ENCODE results near the gene FBXL15.

Gene FBXL15

DNA sequence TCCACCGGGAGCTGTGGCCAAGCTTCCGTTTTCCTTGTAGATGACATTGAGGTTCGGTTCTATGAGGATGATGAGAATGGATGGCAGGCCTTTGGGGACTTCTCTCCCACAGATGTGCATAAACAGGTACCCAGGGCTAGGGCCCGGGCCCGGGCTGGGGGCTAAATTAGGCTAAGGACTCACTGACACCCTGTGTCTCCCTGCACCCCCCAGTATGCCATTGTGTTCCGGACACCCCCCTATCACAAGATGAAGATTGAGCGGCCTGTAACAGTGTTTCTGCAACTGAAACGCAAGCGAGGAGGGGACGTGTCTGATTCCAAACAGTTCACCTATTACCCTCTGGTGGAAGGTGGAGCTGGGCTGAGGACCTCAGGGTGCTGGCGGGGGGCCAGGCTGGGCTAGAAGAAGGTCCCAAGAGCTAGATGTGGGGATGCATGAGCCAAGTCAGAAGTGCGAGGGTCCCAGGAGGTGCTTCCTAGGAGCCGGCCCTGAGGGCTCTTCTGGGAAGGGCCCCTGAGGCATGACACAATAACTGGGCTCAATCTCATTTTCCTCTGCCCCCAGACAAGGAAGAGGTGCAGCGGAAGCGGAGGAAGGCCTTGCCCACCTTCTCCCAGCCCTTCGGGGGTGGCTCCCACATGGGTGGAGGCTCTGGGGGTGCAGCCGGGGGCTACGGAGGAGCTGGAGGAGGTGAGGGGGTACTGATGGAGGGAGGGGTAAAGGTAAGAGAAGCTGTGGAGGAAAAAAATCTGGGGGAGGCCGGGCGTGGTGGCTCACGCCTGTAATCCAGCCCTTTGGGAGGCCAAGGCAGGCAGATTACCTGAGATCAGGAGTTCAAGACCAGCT lies 22.2 kb upstream of the FBXL15 start:
- TF ChIP-seq, protein P1, sequence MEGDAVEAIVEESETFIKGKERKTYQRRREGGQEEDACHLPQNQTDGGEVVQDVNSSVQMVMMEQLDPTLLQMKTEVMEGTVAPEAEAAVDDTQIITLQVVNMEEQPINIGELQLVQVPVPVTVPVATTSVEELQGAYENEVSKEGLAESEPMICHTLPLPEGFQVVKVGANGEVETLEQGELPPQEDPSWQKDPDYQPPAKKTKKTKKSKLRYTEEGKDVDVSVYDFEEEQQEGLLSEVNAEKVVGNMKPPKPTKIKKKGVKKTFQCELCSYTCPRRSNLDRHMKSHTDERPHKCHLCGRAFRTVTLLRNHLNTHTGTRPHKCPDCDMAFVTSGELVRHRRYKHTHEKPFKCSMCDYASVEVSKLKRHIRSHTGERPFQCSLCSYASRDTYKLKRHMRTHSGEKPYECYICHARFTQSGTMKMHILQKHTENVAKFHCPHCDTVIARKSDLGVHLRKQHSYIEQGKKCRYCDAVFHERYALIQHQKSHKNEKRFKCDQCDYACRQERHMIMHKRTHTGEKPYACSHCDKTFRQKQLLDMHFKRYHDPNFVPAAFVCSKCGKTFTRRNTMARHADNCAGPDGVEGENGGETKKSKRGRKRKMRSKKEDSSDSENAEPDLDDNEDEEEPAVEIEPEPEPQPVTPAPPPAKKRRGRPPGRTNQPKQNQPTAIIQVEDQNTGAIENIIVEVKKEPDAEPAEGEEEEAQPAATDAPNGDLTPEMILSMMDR (conservative IDR thresholded peaks at IDR 0.05; ENCODE audit: low read depth, low read length), result no peak
- no peak for DNase-seq (ENCODE audit: low read depth)
- H3K4me3 ChIP-seq (ENCODE audit: low read depth, low read length), result no peak overlapping the region

DNA sequence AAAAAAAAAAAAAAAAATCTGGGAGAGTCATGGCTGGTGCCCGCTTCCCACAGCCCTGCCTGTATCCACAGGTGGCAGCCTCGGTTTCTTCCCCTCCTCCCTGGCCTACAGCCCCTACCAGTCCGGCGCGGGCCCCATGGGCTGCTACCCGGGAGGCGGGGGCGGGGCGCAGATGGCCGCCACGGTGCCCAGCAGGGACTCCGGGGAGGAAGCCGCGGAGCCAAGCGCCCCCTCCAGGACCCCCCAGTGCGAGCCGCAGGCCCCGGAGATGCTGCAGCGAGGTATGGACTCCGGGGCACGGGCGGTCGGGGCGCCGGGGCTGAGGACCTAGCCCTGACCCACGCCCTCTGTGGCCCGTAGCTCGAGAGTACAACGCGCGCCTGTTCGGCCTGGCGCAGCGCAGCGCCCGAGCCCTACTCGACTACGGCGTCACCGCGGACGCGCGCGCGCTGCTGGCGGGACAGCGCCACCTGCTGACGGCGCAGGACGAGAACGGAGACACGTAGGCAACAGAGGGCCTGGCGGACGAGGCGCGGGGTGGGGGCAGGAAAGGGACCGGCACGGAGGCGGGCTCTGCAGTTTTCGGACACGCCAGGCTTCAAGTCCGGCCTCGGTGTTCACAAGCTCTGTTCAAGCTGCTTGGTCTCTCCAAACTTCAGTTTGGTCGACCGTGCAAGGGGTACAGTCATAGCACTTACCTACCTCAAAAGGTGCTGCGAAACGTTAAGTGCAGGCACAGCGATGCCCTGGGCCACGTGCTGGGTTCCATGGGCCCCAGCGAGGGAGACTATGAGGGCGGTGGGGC lies 21.2 kb upstream of the FBXL15 start:
- peak; percentile 89 for DNase-seq (ENCODE audit: low read depth)
- peak overlapping the region; percentile 66 for H3K4me3 ChIP-seq (ENCODE audit: low read depth, low read length)
- TF ChIP-seq, protein P1 (conservative IDR thresholded peaks at IDR 0.05; ENCODE audit: low read depth, low read length), result peak; percentile 71

DNA sequence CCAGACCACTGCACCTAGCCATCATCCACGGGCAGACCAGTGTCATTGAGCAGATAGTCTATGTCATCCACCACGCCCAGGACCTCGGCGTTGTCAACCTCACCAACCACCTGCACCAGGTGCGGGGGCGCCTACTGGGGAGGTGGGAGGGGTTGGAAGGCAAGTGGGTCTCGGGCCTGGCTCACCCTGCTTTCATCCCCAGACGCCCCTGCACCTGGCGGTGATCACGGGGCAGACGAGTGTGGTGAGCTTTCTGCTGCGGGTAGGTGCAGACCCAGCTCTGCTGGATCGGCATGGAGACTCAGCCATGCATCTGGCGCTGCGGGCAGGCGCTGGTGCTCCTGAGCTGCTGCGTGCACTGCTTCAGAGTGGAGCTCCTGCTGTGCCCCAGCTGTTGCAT lies 20.6 kb upstream of the FBXL15 start:
- TF ChIP-seq, protein P1 (conservative IDR thresholded peaks at IDR 0.05; ENCODE audit: low read depth, low read length), result no peak
- no peak for DNase-seq (ENCODE audit: low read depth)
- peak overlapping the region; percentile 66 for H3K4me3 ChIP-seq (ENCODE audit: low read depth, low read length)

DNA sequence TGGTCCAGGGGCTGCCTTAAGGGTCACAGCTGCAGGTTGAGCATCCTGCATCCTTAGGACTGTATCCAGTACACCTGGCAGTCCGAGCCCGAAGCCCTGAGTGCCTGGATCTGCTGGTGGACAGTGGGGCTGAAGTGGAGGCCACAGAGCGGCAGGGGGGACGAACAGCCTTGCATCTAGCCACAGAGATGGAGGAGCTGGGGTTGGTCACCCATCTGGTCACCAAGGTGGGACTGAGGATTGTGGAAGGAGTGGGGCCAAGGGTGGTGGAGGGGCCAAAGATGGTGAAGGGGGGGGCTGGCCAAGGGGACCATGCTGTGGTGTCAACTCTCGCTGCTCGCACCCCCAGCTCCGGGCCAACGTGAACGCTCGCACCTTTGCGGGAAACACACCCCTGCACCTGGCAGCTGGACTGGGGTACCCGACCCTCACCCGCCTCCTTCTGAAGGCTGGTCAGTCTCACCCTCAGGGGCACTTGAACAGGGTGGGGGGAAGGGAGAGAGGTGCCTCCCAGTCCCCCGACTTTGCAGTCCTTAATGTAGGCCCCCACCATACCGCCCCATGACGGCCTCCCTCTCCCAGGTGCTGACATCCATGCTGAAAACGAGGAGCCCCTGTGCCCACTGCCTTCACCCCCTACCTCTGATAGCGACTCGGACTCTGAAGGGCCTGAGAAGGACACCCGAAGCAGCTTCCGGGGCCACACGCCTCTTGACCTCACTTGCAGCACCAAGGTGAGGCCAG lies 19.9 kb upstream of the FBXL15 start:
- DNase-seq (ENCODE audit: low read depth), result no peak
- TF ChIP-seq, protein P1 (conservative IDR thresholded peaks at IDR 0.05; ENCODE audit: low read depth, low read length), result no peak
- H3K4me3 ChIP-seq (ENCODE audit: low read depth, low read length), result no peak overlapping the region

DNA sequence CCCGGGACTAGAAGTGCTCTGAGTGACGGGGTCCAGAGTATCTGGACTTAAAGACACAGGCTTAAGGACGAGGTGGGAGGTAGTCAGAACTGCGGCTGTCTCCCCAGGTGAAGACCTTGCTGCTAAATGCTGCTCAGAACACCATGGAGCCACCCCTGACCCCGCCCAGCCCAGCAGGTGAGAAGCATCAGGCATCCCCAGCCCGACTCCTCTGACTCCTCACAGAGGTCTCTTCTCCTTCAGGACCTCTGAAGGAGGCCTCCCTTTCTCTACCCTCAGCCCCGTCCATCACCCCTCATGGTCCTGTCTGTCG lies 19.3 kb upstream of the FBXL15 start:
- TF ChIP-seq, protein P1 (conservative IDR thresholded peaks at IDR 0.05; ENCODE audit: low read depth, low read length), result no peak
- no peak for DNase-seq (ENCODE audit: low read depth)
- H3K4me3 ChIP-seq (ENCODE audit: low read depth, low read length), result no peak overlapping the region

DNA sequence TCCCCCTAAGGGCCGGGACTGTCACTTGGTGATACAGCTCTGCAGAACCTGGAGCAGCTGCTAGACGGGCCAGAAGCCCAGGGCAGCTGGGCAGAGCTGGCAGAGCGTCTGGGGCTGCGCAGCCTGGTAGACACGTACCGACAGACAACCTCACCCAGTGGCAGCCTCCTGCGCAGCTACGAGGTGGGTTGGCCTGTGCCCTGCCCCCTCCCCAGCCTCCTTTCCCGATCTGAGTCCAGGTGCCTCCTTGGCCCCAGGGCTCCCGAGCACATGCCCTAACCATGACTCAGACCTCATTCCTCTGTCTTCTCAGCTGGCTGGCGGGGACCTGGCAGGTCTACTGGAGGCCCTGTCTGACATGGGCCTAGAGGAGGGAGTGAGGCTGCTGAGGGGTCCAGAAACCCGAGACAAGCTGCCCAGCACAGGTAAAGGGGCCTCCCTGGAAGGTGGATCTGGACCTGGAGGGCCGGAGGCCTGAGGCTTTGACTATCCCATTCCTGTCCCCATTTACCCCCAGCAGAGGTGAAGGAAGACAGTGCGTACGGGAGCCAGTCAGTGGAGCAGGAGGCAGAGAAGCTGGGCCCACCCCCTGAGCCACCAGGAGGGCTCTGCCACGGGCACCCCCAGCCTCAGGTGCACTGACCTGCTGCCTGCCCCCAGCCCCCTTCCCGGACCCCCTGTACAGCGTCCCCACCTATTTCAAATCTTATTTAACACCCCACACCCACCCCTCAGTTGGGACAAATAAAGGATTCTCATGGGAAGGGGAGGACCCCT lies 18.7 kb upstream of the FBXL15 start:
- peak; percentile 62 for DNase-seq (ENCODE audit: low read depth)
- H3K4me3 ChIP-seq (ENCODE audit: low read depth, low read length), result no peak overlapping the region
- TF ChIP-seq, protein P1 (conservative IDR thresholded peaks at IDR 0.05; ENCODE audit: low read depth, low read length), result no peak

Measured in choroid plexus epithelial cell (primary cell).